DLD1 (cell line): ENCODE data around the gene ITSN1.

Experiments used
- in situ Hi-C: cut with HindIII; loops from 2 replicates; pipeline ENCODE4 v1.10.0; 2017; ENCODE audit warnings: low sequenced_read_pairs

ITSN1 gene

GRCh38 chr21:33881689-33882440 lies 239.6 kb downstream of the ITSN1 start:
- in situ Hi-C loops: no loop called here

GRCh38 chr21:33883118-33883517 lies 240.8 kb downstream of the ITSN1 start:
- in situ Hi-C loops: no loop called here

DNA sequence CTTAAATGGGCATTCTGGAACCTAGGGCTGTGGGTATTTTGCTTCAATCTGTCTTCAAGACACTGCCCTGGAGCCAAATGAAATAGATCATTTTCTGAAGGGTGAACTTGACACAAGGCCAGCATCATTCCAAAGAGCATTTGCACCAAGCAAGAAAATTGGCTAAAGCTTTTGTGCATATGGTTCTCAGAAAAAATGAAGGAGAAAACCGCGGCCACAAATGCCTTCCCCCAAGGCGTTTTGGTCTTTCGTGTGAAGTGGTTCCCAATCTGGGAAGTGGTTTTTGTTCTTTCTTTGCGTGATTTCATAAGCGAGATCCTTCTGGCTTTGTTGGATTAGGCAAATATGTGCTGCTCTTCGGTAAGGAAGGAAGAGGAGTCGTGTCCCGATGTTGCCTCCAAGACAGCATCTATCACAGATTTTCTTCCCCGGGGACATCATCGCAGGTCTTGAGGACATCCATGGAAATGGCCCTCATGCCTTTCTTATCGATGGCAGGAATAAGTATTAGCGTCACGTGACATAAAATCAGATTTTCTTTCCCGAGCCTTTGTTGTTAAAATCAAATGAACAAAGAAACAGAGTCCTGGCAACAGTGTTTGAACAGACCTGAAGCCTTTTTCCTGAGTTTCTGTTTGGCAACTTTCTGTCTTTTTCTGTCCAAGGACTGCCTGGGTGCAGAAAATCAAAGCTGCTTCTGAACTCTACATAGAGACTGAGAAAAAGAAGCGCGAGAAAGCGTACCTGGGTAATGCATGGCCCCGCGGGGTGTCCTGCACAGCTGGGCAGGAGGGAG lies 242.3 kb downstream of the ITSN1 start:
- in situ Hi-C loops: no loop called here

DNA sequence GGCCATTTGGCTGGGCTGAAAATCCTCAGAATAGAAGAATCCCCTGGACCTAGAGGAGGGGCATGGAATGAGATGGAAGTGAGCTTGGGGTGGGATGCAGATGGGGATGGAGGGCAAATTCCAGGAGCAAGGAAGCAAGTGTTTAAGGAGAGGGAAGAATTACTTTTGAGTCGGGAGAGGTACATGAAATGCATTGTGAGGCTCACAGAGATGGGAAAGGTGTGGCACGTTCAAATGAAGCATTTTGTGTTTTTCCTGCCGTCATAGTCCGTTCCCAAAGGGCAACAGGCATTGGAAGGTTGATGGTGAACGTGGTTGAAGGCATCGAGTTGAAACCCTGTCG lies 242.8 kb downstream of the ITSN1 start:
- in situ Hi-C loops: no loop called here

DNA sequence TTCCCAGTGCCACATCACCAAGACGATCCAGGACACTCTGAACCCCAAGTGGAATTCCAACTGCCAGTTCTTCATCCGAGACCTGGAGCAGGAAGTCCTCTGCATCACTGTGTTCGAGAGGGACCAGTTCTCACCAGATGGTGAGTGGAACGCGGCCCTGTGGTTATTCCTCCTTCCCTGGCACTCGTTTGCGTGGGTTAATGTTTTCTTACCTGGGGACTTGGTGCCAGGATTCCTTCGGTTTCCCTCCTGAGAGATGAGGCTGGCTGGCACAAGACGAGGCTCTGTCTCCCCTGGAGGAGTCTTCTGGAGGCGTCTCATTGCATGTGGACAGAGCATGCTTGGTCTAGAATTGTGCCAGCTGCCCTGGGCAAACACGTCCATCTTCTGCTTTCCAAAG lies 244.0 kb downstream of the ITSN1 start:
- in situ Hi-C loops: no loop called here

DNA sequence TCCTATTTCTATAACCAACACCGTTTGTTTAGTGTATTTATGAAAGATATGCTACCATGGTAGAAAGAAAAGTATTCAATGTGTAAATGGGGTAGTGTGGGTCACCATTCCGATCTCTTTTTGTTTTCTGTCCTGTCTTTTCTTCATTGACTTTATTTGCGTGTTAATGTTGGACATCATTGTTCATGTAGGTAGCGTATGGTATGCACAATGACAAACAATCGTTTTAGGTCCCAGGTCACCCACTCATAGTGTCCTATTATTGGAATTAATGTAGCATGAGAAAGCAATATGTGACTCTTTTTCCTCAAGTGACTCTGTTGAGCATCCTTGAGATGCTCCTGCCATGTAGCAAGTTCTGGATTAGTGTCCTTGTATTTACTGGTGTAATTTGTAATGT lies 247.9 kb downstream of the ITSN1 start:
- in situ Hi-C loops: no loop called here

- in situ Hi-C loops: no loop called here
Measured at GRCh38 chr21:33892853-33893252, 250.6 kb downstream of the ITSN1 start.

- in situ Hi-C loops: no loop called here
Measured at GRCh38 chr21:33893917-33894316, 251.6 kb downstream of the ITSN1 start.

DNA sequence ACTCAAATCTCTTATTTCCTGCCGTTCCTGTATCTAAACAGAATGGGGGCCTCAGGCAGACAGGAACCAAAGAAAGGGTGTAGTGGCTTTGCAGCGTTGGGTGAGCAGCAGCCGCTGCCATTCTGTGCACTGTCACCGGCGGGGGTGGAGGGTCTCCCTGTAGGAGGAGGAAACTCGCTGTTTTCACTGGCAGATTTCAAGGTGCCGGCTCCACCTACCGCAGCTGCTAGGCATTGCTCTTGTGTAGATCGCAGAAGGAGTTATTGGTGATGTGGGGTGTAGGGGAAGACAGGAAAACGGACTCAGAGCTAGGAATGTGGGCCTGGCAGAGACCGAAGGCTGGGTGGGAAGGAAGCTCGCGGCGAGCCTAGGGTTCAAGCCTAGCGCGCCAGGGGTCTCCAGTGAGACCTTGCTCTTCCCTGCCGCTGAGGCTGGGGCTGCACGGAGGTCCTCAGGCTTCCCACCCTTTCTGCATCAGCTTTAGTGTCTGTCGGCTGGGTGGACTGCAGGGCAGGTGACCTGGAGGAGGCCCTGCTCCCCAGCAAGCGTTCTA lies 252.5 kb downstream of the ITSN1 start:
- in situ Hi-C loops: no loop called here

GRCh38 chr21:33895356-33895755 lies 253.1 kb downstream of the ITSN1 start:
- in situ Hi-C loops: no loop called here

DNA sequence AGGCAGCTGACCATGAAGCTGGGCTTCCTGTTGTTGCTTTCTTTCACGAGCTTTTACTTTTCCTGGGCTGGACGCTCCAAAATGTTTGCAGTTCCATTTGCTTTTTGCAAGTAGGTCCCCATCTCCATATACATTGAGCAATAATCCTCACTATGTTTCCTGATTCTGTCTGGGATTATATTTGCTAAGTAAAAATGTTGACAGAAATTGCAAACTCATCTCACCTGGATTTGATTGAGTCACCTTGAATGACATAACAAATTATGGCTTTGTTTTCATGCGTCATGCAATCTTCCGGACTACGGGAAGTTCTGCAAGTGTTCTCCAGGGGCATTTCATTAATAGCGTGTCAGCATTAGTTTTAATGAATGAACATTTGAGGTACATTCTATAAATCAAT lies 254.4 kb downstream of the ITSN1 start:
- in situ Hi-C loops: no loop called here

- in situ Hi-C loops: no loop called here
Measured at GRCh38 chr21:33897098-33897497, 254.8 kb downstream of the ITSN1 start.

GRCh38 chr21:33897739-33898138 lies 255.4 kb downstream of the ITSN1 start:
- in situ Hi-C loops: no loop called here

DNA sequence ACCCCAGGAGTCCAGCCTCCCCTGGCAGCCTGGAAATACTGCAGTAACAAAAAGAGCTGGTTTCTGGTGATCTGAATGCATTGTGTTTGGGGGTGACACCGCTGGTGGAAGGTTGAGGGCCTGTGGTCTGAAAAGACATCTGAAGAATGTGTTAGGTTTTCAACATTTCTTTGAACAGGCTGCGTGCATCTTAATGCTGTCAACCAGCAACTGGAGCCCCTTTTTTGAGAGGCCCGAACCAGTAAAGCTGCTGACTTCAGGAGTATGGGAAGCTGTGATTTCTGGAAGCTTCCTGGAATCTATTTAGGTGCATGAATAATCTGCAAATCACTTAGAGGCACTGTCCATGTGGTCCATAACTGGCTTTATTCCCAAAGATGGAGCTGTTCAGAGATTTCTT lies 256.3 kb downstream of the ITSN1 start:
- in situ Hi-C loops: no loop called here

DNA sequence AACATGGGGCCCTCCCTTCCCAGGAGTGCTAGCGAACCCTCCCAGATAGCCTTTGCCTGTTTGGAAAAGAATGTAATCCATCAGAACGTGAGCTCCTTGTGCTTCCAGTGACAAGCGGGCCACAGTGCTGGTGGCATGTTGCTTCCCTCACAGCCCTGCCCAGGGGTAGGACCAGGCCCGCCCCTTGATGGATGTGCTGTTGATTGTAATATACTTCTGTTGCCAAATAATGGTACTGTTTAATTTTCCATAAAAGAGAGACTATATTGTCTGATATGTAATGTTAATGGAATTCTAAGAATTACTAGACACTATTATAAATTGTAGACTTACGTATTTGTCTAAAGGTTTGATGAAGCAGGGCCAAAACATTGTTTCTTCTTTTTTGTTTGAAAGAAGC lies 256.9 kb downstream of the ITSN1 start:
- in situ Hi-C loops: no loop called here

DNA sequence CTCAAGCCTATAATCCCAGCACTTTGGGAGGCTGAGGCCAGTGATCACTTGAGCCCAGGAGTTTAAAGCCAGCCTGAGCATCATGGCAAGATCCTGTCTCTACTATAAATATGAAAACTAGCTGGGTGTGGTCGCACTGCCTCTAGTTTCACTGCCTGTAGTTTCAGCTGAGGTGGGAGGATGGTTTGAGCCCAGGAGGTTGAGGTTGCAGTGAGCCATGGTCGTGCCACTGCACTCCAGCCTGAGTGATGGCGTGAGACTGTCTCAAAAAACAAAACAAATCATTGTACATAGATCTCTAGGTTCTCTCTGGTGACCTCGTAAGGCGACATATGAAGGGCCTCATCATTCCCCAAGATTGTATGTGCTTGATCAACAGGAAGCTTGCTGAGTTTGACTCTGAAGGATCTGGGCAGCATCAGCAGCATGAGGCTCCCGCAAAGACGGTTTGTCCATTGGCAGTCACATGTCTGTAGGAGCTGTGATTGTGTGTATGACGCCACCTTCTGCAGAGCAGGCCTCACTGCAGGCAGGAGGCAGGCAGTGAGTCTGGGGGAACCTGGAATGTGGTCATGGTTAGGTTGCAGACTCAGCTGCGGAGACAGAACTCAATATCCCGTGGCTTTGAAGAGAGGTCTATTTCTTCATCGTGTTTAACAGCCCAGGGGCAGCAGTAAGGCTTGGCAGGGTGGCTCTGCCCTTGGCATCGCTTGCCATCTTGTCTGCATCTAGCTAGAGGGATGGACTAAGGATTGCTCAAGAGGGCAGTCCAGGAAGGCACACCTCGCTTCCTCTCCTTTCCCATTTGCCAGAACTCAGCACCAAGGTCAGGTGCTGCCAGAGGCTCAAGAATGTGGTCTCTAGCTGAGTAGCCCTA lies 259.3 kb downstream of the ITSN1 start:
- in situ Hi-C loops: no loop called here

DNA sequence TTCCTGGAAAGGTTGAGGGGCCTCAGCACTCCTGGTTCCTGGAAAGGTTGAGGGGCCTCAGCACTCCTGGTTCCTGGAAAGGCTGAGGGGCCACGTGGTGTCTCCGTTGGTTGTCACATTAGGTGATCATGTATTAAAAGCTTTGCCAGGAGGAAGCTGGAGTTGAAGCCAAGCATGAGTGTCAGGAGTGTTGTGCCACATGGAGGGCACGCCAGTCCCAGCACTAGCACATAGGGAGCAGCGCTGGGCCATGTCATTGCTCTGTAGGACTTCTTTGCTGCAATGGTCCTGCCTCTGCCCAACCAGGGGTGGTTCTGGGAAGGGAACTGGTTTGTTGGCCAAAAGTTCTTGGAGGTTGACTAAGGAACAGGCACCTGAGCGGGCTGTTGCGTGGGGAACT lies 260.0 kb downstream of the ITSN1 start:
- in situ Hi-C loops: no loop called here

DNA sequence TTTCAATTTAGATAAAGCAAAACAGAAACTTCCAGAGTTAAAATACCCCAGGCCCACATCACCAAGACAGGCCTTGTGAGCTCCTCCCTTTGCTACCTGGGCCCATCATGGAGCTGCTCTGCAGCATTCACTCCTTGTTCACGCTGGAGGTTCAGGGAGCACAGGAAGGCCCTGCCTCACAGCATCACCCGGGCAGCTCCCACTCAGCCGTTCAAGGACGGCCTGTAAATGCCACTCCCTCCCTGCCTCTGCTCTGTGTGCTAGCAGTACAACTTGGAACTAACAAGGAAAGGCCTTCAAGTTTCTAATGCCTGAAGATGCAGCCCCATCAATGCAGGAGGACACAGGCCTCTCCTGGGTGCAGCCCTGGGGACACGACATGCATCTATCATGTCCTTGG lies 261.7 kb downstream of the ITSN1 start:
- in situ Hi-C loops: no loop called here

DNA sequence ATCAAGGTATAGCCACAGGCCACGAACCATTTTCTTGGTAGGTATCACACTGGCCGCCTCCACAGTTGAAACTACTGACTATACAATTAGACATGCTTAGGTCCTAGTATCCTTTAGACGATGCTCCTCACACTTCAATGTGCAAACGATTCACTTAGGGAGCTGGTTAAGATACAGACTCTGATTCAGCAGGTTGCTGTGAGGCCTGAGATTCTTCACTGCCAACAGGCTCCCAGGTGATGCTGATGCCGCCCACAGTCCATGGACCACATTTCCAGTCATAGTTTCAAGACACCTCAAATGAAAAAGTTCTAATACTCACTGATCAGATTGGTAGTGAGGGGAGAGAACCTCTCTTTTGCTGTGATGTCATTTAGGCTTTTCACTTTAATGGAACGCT lies 266.5 kb downstream of the ITSN1 start:
- in situ Hi-C loops: no loop called here

GRCh38 chr21:33909756-33910155 lies 267.5 kb downstream of the ITSN1 start:
- in situ Hi-C loops: no loop called here

- in situ Hi-C loops: no loop called here
Measured at GRCh38 chr21:33914188-33914587, 271.9 kb downstream of the ITSN1 start.
